Naive thymus-derived CD4-positive, alpha-beta T cell (primary cell): ENCODE results near the gene INO80. TPM values are rescaled to one million over a fixed set of nuclear protein-coding genes. Genes with fewer than 3 reads are reported as not detected.

ENCODE experiments used
- ATAC-seq: fragments of 150-1000 bp; cut with Tn5 transposase; 2 replicates; pipeline ENCODE4 v1.10.0; 2021; ENCODE audit warnings: mild to moderate bottlenecking, moderate library complexity
- CTCF ChIA-PET: fragments of 350-600 bp; sonication (Branson Sonifier 250); formaldehyde crosslinking; loops from one replicate; lab custom pipeline; 2021; ENCODE audit warnings: antibody characterized with exemption; lab: Charles Lee
- POLR2A ChIA-PET: fragments of 350-600 bp; sonication (Branson Sonifier 250); formaldehyde crosslinking; loops from one replicate; lab custom pipeline; 2021; ENCODE audit warnings: antibody characterized with exemption, inconsistent platforms; lab: Charles Lee
- DNase-seq, 9 donors: peaks; one replicate each; pipeline versions ENCODE4 v3.0.0 to v3.0.0-alpha.2; 2020 to 2022; ENCODE audit warnings: mixed read lengths in 1 of 9
- H3K27ac ChIP-seq: one replicate; pipeline ENCODE4 v1.7.0; 2013; ENCODE audit warnings: mild to moderate bottlenecking, low read depth, low read length, moderate library complexity
- H3K27me3 ChIP-seq, 2 donors: one replicate each; pipeline ENCODE4 v1.7.0; 2013; ENCODE audit warnings: low read length in 2 of 2, mild to moderate bottlenecking in 2 of 2, moderate library complexity in 2 of 2; ENCODE audit not compliant: control insufficient read depth in 2 of 2, insufficient read depth in 2 of 2
- H3K36me3 ChIP-seq, 3 experiments: 1 replicate in 2 of 3; 2 replicates in 1 of 3; pipeline ENCODE4 v1.7.0; 2013; ENCODE audit warnings: low read length in 3 of 3, mild to moderate bottlenecking in 3 of 3, moderate library complexity in 1 of 3; ENCODE audit not compliant: insufficient read depth in 3 of 3, control insufficient read depth in 2 of 3
- H3K4me1 ChIP-seq, 2 donors: one replicate each; pipeline ENCODE4 v1.7.0; 2013; ENCODE audit warnings: low read length in 2 of 2, mild to moderate bottlenecking in 2 of 2, moderate library complexity in 1 of 2; ENCODE audit not compliant: control insufficient read depth in 2 of 2, insufficient read depth in 2 of 2
- H3K4me3 ChIP-seq: 2 replicates; pipeline ENCODE4 v1.7.0; 2013; ENCODE audit warnings: mild to moderate bottlenecking, low read length
- H3K9me3 ChIP-seq, 3 experiments: 1 replicate in 2 of 3; 2 replicates in 1 of 3; pipeline ENCODE4 v1.7.0; 2013; ENCODE audit warnings: low read length in 3 of 3; ENCODE audit not compliant: control insufficient read depth in 2 of 3
- H3K27ac Mint-ChIP-seq, 9 donors: one replicate each; pipeline ENCODE4 v1.8.0; 2020 to 2022; ENCODE audit warnings: mixed read lengths in 9 of 9, mild to moderate bottlenecking in 8 of 9, moderate library complexity in 5 of 9, inconsistent platforms in 2 of 9
- H3K27me3 Mint-ChIP-seq, 5 donors: one replicate each; pipeline ENCODE4 v1.8.0; 2021 to 2022; ENCODE audit warnings: mixed read lengths in 5 of 5, mild to moderate bottlenecking in 1 of 5
- H3K36me3 Mint-ChIP-seq, 5 donors: one replicate each; pipeline ENCODE4 v1.8.0; 2020 to 2022; ENCODE audit warnings: mixed read lengths in 5 of 5, mild to moderate bottlenecking in 3 of 5, inconsistent platforms in 1 of 5
- H3K4me1 Mint-ChIP-seq, 7 donors: one replicate each; pipeline ENCODE4 v1.8.0; 2020 to 2022; ENCODE audit warnings: mixed read lengths in 7 of 7, mild to moderate bottlenecking in 3 of 7, inconsistent platforms in 1 of 7
- H3K4me3 Mint-ChIP-seq, 10 donors: one replicate each; pipeline ENCODE4 v1.8.0; 2020 to 2022; ENCODE audit warnings: mild to moderate bottlenecking in 10 of 10, mixed read lengths in 10 of 10, moderate library complexity in 6 of 10, inconsistent platforms in 2 of 10
- H3K9me3 Mint-ChIP-seq, 11 donors: one replicate each; pipeline ENCODE4 v1.8.0; 2020 to 2022; ENCODE audit warnings: mixed read lengths in 11 of 11, mild to moderate bottlenecking in 4 of 11, inconsistent platforms in 1 of 11, moderate library complexity in 1 of 11
- intact Hi-C, 2 donors: fragments of 100-400 bp; cut with micrococcal nuclease; formaldehyde crosslinking; loops; one replicate each; pipeline ENCODE4 v1.15.1; 2023
- polyA plus RNA-seq, 2 donors: library from polyadenylated mRNA; unstranded; fragments of 300-500 nt; fragmentation: Illumina TruSeq; gene quantifications; one replicate each; pipeline ENCODE4 v1.2.3, GENCODE V29; 2021
- total RNA-seq, 6 experiments: library from RNA in 5 of 6; stranded (reverse) in 5 of 6; gene quantifications; 1 replicate in 5 of 6; 2 replicates in 1 of 6; pipeline ENCODE4 v1.2.3 and lab custom pipeline; 2021 to 2026

Gene INO80
- total and polyA plus RNA-seq, 7 experiments from 2014 or later: 3.8 to 36.5 (median 30.7) TPM

GRCh38 chr15:41047474-41047873 is 68.6 kb downstream of the INO80 start:
- no peak for DNase-seq
- CTCF ChIA-PET: no interaction called here
- H3K27ac Mint-ChIP-seq: no peak overlapping the region
- POLR2A ChIA-PET: no interaction called here
- no peak overlapping the region for H3K27ac ChIP-seq
- H3K9me3 ChIP-seq: no peaks in the 10 kb centered on the region
- no peak overlapping the region for H3K4me3 ChIP-seq
- H3K36me3 ChIP-seq: peaks cover 21 to 84% (median 29%) of the 10 kb centered on the region in 3 experiments
- peaks cover 0 to 4% (median 0%) of the 10 kb centered on the region in 7 donors for H3K4me1 Mint-ChIP-seq
- H3K4me3 Mint-ChIP-seq: no peak overlapping the region
- H3K9me3 Mint-ChIP-seq: no peaks in the 10 kb centered on the region
- H3K36me3 Mint-ChIP-seq: peaks cover 16 to 51% (median 28%) of the 10 kb centered on the region in 5 donors
- H3K4me1 ChIP-seq: no peaks in the 10 kb centered on the region
- intact Hi-C loops: no loop called here
- no peaks in the 10 kb centered on the region for H3K27me3 ChIP-seq
- no peak for ATAC-seq
- no peaks in the 10 kb centered on the region for H3K27me3 Mint-ChIP-seq

GRCh38 chr15:41043276-41043951 is 72.7 kb downstream of the INO80 start:
- CTCF ChIA-PET: interaction anchor here (0.6 kb wide), 1 partner anchor 285 kb away, joined by 3 read pairs; no protein-coding TSS in a partner anchor

DNA sequence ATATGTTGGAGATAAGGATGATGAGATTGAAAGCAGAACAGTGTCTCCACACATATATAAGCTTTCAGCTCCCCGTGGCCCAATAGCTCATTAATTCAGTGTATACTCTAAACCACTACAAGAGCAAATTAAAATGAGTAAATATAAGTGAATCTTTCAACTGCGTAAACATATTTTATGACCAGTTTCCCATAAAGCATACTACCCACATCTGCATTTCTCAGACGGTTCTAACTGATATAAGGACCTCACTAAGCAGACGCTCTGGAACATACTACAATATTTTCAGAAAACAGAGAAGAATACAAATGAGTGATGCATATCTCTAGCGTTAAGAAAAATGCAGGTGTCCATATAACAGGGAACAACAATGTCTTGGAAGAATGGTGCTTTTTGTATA is 73.2 kb downstream of the INO80 start:
- peaks cover 12 to 46% (median 22%) of the 10 kb centered on the region in 5 donors for H3K36me3 Mint-ChIP-seq
- no peak overlapping the region for H3K27ac ChIP-seq
- no peak for ATAC-seq
- no peaks in the 10 kb centered on the region for H3K4me1 ChIP-seq
- ChIA-PET POLR2A (no interaction called here), CTCF (interaction anchor here (0.6 kb wide), 1 partner anchor 286 kb away, joined by 3 read pairs; no protein-coding TSS in a partner anchor)
- peaks cover 0 to 9% (median 0%) of the 10 kb centered on the region in 7 donors for H3K4me1 Mint-ChIP-seq
- no peaks in the 10 kb centered on the region for H3K9me3 ChIP-seq
- H3K9me3 Mint-ChIP-seq: no peaks in the 10 kb centered on the region
- no peak overlapping the region for H3K4me3 Mint-ChIP-seq
- no peaks in the 10 kb centered on the region for H3K27me3 ChIP-seq
- H3K27ac Mint-ChIP-seq: no peak overlapping the region
- peaks cover 13 to 66% (median 13%) of the 10 kb centered on the region in 3 experiments for H3K36me3 ChIP-seq
- no peaks in the 10 kb centered on the region for H3K27me3 Mint-ChIP-seq
- no peak overlapping the region for H3K4me3 ChIP-seq
- DNase-seq: no peak
- intact Hi-C loops: no loop called here

More at GRCh38 chr15:41043276-41043951, 72.7 kb downstream of the INO80 start:
- DNase-seq (no peak), ATAC-seq (no peak)
- Mint-ChIP-seq H3K4me3 (no peak overlapping the region), H3K4me1 (peaks cover 0 to 9% (median 0%) of the 10 kb centered on the region in 7 donors), H3K27ac (peak overlapping the region in 1 of 9 donors; percentile 16), H3K36me3 (peaks cover 12 to 43% (median 20%) of the 10 kb centered on the region in 5 donors), H3K27me3 (no peaks in the 10 kb centered on the region), H3K9me3 (no peaks in the 10 kb centered on the region)
- H3K27ac ChIP-seq: no peak overlapping the region
- H3K4me1 ChIP-seq: no peaks in the 10 kb centered on the region
- no peaks in the 10 kb centered on the region for H3K9me3 ChIP-seq
- H3K27me3 ChIP-seq: no peaks in the 10 kb centered on the region
- intact Hi-C loops: no loop called here
- H3K36me3 ChIP-seq: peaks cover 14 to 70% (median 17%) of the 10 kb centered on the region in 3 experiments
- H3K4me3 ChIP-seq: no peak overlapping the region
- POLR2A ChIA-PET: no interaction called here

- intact Hi-C loops: no loop called here
- Mint-ChIP-seq H3K4me1 (peaks cover 0 to 9% (median 4%) of the 10 kb centered on the region in 7 donors), H3K27ac (peak overlapping the region in 3 of 9 donors; percentile 4 to 15 (median 12)), H3K4me3 (no peak overlapping the region), H3K36me3 (peaks cover 12 to 40% (median 26%) of the 10 kb centered on the region in 5 donors), H3K27me3 (no peaks in the 10 kb centered on the region), H3K9me3 (no peaks in the 10 kb centered on the region)
- Histone ChIP-seq H3K4me3 (no peak overlapping the region), H3K4me1 (no peaks in the 10 kb centered on the region), H3K9me3 (no peaks in the 10 kb centered on the region), H3K36me3 (peaks cover 5 to 37% (median 5%) of the 10 kb centered on the region in 3 experiments), H3K27ac (no peak overlapping the region), H3K27me3 (no peaks in the 10 kb centered on the region)
- no peak for DNase-seq
- no peak for ATAC-seq
- ChIA-PET CTCF (no interaction called here), POLR2A (no interaction called here)
Observed at GRCh38 chr15:41039121-41039520, 77.0 kb downstream of the INO80 start.

- intact Hi-C loops: no loop called here
- POLR2A ChIA-PET: no interaction called here
- DNase-seq (no peak), ATAC-seq (no peak)
- H3K27ac ChIP-seq: no peak overlapping the region
- Mint-ChIP-seq H3K27ac (peak overlapping the region in 4 of 9 donors; percentile 14 to 64 (median 40)), H3K27me3 (no peaks in the 10 kb centered on the region), H3K9me3 (no peaks in the 10 kb centered on the region), H3K36me3 (peaks cover 3 to 20% (median 10%) of the 10 kb centered on the region in 5 donors), H3K4me3 (no peak overlapping the region), H3K4me1 (peaks cover 2 to 27% (median 16%) of the 10 kb centered on the region in 7 donors)
- no peaks in the 10 kb centered on the region for H3K27me3 ChIP-seq
- CTCF ChIA-PET: no interaction called here
- no peaks in the 10 kb centered on the region for H3K4me1 ChIP-seq
- no peak overlapping the region for H3K4me3 ChIP-seq
- no peaks in the 10 kb centered on the region for H3K9me3 ChIP-seq
- H3K36me3 ChIP-seq: peaks cover 0 to 10% (median 0%) of the 10 kb centered on the region in 3 experiments
Observed at GRCh38 chr15:41032079-41032328, 84.1 kb downstream of the INO80 start.

DNA sequence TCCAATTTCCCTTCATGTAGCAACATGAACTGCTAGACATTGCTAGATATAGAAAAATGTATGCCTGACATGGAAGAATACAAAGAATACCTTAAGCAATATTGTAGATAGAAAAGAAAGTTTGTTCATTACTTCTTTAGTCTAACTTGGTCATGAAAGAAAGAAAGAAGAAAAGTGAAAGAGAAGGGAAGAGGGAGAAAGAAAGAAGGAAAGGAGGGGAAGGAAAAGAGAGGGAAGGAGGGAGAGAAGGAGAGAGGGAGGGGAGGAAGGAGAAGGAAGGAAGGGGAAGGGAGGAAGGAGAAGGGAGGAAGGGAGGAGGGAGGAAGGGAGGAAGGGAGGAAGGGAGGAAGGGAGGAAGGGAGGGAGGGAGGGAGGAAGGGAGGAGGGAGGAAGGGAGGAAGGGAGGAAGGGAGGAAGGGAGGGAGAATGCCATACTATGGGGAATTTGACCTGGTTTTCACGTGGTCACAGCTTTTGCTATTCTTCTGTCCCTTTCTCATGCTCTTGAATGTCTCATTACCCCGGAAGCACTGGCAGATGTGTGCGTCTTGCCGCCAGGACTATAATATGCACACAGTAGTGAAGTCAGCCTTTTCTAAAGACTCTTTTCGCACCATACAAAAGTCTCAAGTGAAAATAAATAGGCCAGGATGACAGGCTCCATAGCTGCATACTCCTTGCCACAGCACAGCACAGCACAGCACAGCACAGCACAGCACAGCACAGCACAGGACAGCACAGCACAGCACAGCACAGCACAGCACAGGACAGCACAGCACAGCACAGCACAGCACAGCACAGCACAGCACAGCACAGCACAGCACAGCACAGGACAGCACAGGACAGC is 84.6 kb downstream of the INO80 start:
- no peak overlapping the region for H3K27ac ChIP-seq
- ATAC-seq (no peak), DNase-seq (no peak)
- peaks cover 0 to 15% (median 0%) of the 10 kb centered on the region in 3 experiments for H3K36me3 ChIP-seq
- ChIA-PET CTCF (no interaction called here), POLR2A (no interaction called here)
- H3K27me3 ChIP-seq: no peaks in the 10 kb centered on the region
- no peaks in the 10 kb centered on the region for H3K4me1 ChIP-seq
- no peaks in the 10 kb centered on the region for H3K27me3 Mint-ChIP-seq
- H3K27ac Mint-ChIP-seq: peak overlapping the region in 6 of 9 donors; percentile 14 to 65 (median 49)
- intact Hi-C loops: no loop called here
- no peak overlapping the region for H3K4me3 ChIP-seq
- no peak overlapping the region for H3K4me3 Mint-ChIP-seq
- H3K4me1 Mint-ChIP-seq: peaks cover 2 to 27% (median 16%) of the 10 kb centered on the region in 7 donors
- H3K9me3 ChIP-seq: no peaks in the 10 kb centered on the region
- no peaks in the 10 kb centered on the region for H3K9me3 Mint-ChIP-seq
- H3K36me3 Mint-ChIP-seq: peaks cover 4 to 25% (median 14%) of the 10 kb centered on the region in 5 donors
